Myocyte (in vitro differentiated cells): ENCODE results near the gene LNPEP. TPM values are rescaled to one million over a fixed set of nuclear protein-coding genes. Genes with fewer than 3 reads are reported as not detected.

Source experiments
- DNase-seq: peaks from one replicate; pipeline ENCODE4 v3.0.0-alpha.2; 2012; ENCODE audit warnings: low read depth
- polyA plus RNA-seq: library from polyadenylated mRNA; unstranded; fragments of >200 nt; gene quantifications from one replicate; pipeline ENCODE4 v1.2.1, GENCODE V29; 2012; ENCODE audit warnings: missing spikeins
- total RNA-seq: library from RNA; depleted of rRNA; stranded (reverse); fragments of >200 nt; gene quantifications from 2 replicates; pipeline ENCODE4 v1.2.3, GENCODE V29; 2014

Gene LNPEP
- total RNA-seq: 40.5 and 41.4 TPM in 2 replicates
- 6.2 TPM for polyA plus RNA-seq

DNA sequence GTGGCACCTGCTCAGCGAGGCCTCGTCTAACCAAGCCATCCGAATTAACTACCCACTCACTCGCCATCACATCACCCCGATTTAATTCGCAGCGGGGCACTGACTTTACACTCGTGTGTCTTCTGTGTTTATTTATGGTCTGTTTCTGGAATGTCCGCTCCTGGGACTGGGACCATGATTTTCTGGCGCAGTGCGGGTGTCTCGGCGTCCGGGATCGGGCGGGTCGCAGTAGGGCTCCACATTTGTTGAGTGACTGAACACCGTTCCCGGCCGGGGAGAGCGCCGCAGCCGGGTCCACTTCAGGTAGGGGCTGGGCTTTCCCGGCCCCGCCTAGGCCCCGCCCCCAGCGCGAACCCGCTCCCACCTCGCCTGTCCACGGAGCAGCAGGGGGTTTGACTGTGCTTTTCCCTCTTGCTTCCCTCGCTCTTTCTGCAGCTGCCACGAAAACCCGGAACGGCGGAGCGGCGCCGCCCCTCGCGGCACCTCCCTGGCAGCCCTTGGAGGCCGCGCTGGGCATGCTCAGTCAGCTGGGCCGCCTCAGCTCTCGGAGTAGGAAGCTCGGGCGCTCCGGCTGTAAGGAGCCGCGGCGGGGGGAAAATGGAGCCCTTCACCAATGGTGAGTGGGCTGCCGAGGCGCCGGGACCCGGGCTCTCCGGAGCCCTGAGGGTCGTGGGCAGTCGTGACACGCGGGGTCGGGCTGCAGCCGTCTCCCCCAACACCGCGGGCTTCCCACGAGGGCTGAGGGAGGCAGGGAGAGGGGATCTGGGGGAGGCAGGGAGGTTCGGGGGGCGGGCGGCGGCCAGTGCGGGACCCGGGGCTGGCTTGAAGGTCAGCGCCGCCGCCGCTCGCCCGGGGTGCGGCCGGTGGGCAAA, at the start of gene LNPEP:
TSS of gene LNPEP (plus strand) at position 522 of the 872 bp plus-strand sequence. CDS start at position 598, 76 bp downstream.
- peak; percentile 98 for DNase-seq

DNA sequence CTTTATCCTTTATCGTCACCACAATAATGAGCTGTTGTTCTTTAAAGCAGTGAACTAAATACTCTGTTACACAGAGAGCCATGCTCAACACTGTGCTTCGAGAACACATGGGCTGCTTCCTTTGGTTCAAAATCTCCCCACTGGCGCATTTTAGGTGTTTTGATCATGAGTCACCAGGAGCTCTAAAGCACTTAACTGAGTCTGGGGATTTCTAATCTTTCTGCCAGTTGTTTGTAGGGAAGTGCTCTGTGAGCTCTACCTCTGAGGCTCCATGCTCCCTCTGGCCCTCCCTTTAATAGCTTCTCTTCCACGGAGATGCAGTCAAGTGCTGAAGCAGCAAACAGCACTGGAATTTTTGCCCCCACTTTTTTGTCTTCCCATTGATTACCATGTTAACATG, 42.5 kb upstream of the LNPEP start:
- peak; percentile 73 for DNase-seq

- no peak for DNase-seq
Measured at GRCh38 chr5:96896276-96896675, 39.6 kb upstream of the LNPEP start.

- no peak for DNase-seq
Measured at GRCh38 chr5:96896806-96897205, 39.1 kb upstream of the LNPEP start.

GRCh38 chr5:96901384-96901783, 34.5 kb upstream of the LNPEP start:
- no peak for DNase-seq

DNA sequence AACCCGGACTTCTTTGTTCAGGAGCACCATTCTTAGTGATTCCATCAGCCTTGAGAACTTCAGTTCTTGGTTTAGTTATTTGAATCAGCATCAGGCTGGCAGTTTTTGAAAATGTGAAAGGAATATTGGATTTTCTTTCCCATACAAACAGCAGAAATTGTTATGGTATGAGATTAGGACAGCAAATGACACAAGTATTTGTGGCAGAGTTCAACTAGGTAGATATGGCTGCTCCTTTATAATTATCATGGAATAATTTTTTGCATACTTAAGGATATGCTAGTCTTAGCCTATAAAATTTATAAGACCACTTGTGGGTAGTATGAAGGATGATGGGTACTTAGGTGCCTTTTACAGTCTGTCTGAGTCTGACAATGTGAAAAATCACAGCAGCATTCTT, 34.0 kb upstream of the LNPEP start:
- DNase-seq: no peak

- no peak for DNase-seq
Measured at GRCh38 chr5:96902876-96903275, 33.0 kb upstream of the LNPEP start.

- no peak for DNase-seq
Measured at GRCh38 chr5:96903300-96903699, 32.6 kb upstream of the LNPEP start.

DNA sequence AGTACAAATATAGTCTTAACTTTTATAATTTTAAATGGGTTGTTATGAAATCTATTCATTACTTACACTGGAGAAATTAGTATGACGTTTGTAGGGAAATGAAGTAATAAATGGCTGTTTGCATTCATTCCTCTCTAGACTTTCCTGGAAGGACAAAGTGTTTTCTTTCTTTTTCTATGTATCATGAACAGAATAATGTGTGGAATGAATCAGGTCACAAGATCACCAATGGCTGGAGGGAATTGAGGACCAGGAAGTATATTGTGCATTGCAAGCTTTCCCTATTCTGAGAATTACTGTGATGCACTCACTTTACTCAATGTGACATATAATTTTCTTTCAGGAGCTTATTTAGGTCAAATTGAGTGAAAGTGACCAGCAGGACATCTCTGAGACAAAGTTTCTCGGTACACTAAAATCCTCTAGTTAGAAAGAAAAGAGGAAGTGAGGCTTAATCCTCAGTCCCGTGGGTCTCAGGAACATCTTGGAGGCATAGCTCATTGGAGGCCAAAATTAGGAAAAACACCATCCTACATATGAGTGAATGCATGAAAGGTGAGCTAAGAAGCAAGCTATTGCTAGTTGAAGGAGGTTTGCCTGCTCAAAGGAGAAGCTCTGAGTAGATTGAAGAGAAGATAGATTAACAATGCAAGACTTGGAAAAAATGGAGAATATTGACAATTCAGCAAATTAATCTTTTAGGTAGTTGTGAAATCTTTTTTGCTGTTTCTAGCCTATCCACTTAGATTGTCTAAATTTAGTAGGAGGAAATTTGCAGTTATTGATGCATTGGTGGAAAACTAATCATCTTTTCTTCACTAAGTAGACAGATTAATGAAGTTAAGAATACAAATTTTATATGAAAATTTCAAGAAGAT, 31.6 kb upstream of the LNPEP start:
- no peak for DNase-seq

DNA sequence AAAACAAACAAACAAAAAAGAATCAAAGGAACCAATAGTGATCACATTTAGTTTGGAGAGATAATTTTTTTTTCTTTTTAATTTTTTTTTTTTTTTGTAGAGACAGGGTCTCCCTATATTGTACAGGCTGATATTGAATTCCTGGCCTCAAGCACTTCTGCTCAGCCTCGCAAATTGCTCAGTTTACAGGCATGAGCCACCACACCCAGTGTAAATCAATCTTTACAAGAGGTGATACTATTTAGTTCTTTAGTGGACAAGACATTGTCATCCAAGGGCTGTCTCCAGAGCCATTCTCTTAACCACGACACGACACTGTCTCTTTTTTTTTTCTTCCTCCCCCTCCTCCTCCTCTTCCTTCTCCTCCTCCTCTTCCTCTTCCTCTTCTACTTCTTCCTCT, 30.0 kb upstream of the LNPEP start:
- DNase-seq: no peak

DNA sequence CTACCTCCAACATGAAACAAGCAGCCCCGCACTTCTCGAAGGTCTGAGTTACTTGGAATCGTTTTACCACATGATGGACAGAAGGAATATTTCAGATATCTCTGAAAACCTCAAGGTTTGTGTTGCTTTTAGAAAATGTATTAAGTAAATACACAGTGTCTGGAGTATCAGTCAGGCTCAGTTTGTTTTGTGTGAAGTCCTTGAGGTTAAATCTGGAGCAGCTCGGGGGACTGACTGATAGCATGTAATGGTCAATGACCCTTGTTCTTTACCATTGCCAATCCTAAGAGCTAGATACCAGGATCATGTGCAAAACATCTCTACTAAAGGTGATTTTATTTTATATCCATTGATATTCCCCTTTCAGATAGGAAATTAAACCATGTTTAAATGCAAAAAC, 26.9 kb upstream of the LNPEP start:
- DNase-seq: no peak

GRCh38 chr5:96909435-96909834, 26.4 kb upstream of the LNPEP start:
- peak; percentile 67 for DNase-seq

GRCh38 chr5:96911139-96911538, 24.7 kb upstream of the LNPEP start:
- no peak for DNase-seq

GRCh38 chr5:96913233-96913632, 22.6 kb upstream of the LNPEP start:
- no peak for DNase-seq

GRCh38 chr5:96919754-96920197, 16.1 kb upstream of the LNPEP start:
- DNase-seq: no peak

GRCh38 chr5:96920744-96921355, 15.0 kb upstream of the LNPEP start:
- DNase-seq: no peak

DNA sequence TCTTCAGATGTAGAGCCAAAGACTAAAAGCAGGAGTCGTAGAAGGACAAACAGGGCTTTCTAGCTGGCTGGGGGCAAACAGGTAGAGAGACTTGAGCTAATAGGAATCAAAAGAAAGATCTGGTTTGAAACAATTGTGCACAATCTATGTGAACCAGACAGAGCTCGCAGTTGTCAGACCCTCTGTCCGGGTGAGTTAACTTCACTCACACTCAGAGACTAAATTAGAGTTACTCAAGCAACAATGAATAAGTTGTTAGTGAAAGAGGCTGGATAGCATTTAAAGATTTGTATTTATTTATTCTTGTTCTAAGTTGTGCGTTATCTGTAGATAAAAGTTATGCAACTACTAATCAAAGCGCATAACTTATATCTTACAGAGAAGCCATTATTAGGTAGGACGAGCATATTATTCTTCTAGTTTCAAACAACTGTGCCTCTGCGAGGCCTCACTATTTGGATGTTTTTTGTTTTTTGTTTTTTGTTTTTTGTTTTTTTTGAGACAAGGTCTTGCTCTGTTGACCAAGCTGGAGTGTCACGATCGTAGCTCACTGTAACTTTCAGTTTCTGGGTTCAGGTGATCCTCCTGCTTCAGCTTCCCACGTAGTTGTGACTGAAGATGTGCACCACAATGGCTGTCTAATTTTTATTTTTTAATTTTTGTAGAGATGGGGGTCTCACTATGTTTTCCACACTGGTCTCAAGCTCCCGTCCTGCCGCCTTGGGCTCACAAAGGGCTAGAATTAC, 13.2 kb upstream of the LNPEP start:
- no peak for DNase-seq

DNA sequence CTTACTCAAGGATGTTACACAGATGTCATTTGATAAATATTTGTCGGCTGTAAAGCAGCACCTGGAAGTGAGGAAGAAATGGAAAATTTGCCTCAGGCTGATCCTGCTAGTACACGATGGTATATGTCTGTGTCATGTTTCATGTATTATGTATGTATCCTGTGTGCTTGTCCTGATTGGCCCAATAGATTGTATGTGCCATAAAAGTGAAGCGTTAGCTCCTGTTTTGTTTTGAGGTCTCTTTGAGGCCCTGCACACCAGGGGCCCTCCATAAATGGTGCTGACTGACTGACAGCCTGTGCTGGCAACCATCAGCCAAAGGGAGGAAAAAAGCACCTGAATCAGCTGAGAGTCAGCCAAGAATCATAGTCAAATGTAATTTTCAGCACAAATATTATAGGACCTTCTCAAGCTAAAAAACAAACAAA, 11.8 kb upstream of the LNPEP start:
- no peak for DNase-seq

DNA sequence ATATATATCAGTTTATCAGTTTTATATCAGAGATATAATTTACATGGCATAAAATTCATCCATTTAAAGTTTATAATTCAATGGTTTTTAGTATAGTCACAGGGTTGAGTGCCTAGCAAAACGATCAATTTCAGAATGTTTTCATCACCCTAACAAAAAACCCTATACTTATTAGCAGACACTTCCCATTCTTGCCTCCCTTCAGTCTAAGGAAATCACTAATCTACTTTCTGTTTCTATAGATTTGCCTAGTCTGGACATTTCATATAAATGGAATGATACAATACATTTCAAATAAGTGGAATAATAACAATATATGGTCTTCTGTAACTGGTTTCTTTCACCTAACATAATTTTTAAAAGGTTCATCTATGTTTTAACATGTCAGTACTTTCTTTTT, 9.6 kb upstream of the LNPEP start:
- DNase-seq: no peak

DNA sequence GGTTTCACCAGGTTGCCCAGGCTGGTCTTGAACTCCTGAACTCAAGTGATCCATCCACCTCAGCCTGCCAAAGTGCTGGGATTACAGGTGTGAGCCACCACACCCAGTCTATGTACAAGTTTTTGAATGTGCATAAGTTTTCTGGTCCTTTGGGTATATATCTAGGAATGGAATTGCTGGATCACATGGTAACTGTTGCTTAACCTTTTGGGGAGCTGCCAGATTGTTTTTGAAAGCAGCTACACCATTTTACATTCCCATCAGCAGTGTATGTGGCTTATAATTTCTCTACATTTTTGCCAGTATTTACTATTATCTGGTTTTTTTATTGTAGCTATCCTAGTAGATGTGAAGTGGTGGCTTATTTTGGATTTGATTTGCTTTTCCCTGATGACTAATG, 8.9 kb upstream of the LNPEP start:
- no peak for DNase-seq
